ENCODE data around the gene SND1. TPM values are rescaled to one million over a fixed set of nuclear protein-coding genes. Genes with fewer than 3 reads are reported as not detected.

The SND1 gene
- total and polyA plus RNA-seq, 2 donors (not counting 1 experiment from before 2014, with no cell fraction given) = 137 to 174 TPM

DNA sequence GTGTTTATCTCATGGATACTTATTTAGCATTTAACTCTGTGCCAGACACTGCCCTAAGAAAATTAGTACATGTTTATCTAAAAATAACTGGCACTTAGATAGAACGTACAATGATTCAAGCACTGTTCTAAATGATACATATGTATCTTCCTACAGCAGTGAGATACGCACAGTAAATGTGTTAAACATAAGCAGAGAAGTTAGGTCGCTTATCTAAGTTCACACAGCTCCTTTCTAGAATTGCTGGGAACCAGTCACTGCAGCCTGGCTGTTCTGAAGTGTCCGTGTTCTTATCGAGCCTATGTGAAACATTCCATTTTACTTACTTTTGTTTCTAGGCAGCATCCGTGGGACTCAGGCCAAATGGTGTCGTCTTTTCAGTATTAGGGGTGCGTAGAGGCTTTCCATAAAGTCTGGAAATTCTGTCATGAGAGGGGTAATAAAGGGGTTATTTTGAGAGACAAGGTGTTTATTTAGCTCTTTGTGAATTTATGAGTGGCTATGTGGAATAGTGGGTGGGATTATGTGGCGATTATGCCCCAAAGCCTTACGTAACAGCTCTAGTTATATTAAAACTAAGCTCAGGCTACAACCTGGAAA is 186.9 kb downstream of the SND1 start:
- no peaks in the 10 kb centered on the region for H3K9me3 ChIP-seq (ENCODE audit: control insufficient read depth, insufficient read depth, low read depth, low read length)
- no peaks in the 10 kb centered on the region for H3K4me1 ChIP-seq (ENCODE audit: control insufficient read depth, extremely low read depth, insufficient read depth, low read length)
- no peaks in the 10 kb centered on the region for H3K36me3 ChIP-seq (ENCODE audit: control insufficient read depth, insufficient read depth, low read length)
- no peak overlapping the region for H3K9ac ChIP-seq (ENCODE audit: insufficient read depth, low read length)
- H2AFZ ChIP-seq (ENCODE audit: low read length) = no peak overlapping the region
- TF ChIP-seq EZH2 (IDR thresholded peaks at IDR 0.05; ENCODE audit: low read length, missing control alignments) = no peak
- TF ChIP-seq CTCF (conservative IDR thresholded peaks at IDR 0.05 in 1 of 2, IDR thresholded peaks at IDR 0.05 in 1 of 2; ENCODE audit: low read depth in 1 of 2, low read length in 2 of 2) = no peak
- H4K20me1 ChIP-seq (ENCODE audit: control insufficient read depth, extremely low read depth, insufficient read depth, low read length) = no peaks in the 10 kb centered on the region
- H3K27ac ChIP-seq (ENCODE audit: insufficient read depth, low read length) = no peak overlapping the region
- no peak overlapping the region for H3K4me3 ChIP-seq (replicated peaks in 1 of 4; ENCODE audit: control extremely low read depth in 1 of 4, insufficient read depth in 1 of 4, low read depth in 3 of 4, low read length in 4 of 4)
- H3K27me3 ChIP-seq (ENCODE audit: control insufficient read depth, insufficient read depth, low read length) = no peaks in the 10 kb centered on the region
- peaks cover 3% of the 10 kb centered on the region for H3K79me2 ChIP-seq (ENCODE audit: control insufficient read depth, insufficient read depth, low read length)
- H3K4me2 ChIP-seq (ENCODE audit: extremely low read depth, insufficient read depth, low read length) = no peak overlapping the region
- peak; percentile 32 to 73 for DNase-seq (ENCODE audit: low read depth in 2 of 2)

DNA sequence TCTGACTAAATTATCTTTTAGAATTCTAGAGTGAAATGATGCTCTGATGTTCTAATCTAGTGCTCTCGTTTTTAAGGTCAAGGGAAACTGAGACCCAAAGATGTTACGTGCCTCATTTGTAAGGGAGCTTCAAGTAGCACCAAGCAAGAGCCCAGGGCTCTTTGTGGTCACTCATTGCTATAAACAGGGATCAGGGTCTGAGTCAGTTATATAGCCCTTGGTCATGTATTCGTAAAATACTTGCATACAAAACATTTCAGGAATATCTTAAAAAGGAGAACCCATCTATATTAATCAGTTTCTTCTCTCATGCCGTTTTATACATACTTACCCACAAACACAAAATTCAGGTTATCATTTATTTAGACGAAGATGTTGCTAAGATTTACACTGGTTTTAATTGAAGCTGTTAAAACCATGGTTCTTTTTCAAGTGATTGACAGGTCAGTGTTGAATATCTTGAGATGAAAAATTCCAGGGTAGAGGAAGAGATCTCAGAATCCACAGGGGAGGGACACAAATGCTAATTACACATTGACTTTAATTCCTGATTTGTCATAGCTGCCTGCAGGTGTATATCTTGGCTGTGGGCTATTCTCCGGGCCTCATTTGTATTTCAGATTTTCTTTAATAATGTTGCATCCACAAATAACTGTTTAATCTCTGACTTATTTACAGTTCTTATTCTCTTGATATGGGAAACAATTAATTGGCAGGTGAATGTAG is 188.4 kb downstream of the SND1 start:
- H3K4me1 ChIP-seq (ENCODE audit: control insufficient read depth, extremely low read depth, insufficient read depth, low read length) = no peaks in the 10 kb centered on the region
- H3K27ac ChIP-seq (ENCODE audit: insufficient read depth, low read length) = no peak overlapping the region
- H3K4me2 ChIP-seq (ENCODE audit: extremely low read depth, insufficient read depth, low read length) = no peak overlapping the region
- H3K9ac ChIP-seq (ENCODE audit: insufficient read depth, low read length) = no peak overlapping the region
- no peak overlapping the region for H2AFZ ChIP-seq (ENCODE audit: low read length)
- no peak for TF ChIP-seq CTCF (conservative IDR thresholded peaks at IDR 0.05 in 1 of 2, IDR thresholded peaks at IDR 0.05 in 1 of 2; ENCODE audit: low read depth in 1 of 2, low read length in 2 of 2)
- TF ChIP-seq EZH2 (IDR thresholded peaks at IDR 0.05; ENCODE audit: low read length, missing control alignments) = no peak
- no peaks in the 10 kb centered on the region for H3K27me3 ChIP-seq (ENCODE audit: control insufficient read depth, insufficient read depth, low read length)
- no peaks in the 10 kb centered on the region for H4K20me1 ChIP-seq (ENCODE audit: control insufficient read depth, extremely low read depth, insufficient read depth, low read length)
- no peak for DNase-seq (ENCODE audit: low read depth in 2 of 2)
- no peaks in the 10 kb centered on the region for H3K9me3 ChIP-seq (ENCODE audit: control insufficient read depth, insufficient read depth, low read depth, low read length)
- H3K79me2 ChIP-seq (ENCODE audit: control insufficient read depth, insufficient read depth, low read length) = peaks cover under 1% of the 10 kb centered on the region
- no peak overlapping the region for H3K4me3 ChIP-seq (replicated peaks in 1 of 4; ENCODE audit: control extremely low read depth in 1 of 4, insufficient read depth in 1 of 4, low read depth in 3 of 4, low read length in 4 of 4)
- no peaks in the 10 kb centered on the region for H3K36me3 ChIP-seq (ENCODE audit: control insufficient read depth, insufficient read depth, low read length)

GRCh38 chr7:127844165-127844564 is 192.2 kb downstream of the SND1 start:
- no peak overlapping the region for H3K9ac ChIP-seq (ENCODE audit: insufficient read depth, low read length)
- H3K27ac ChIP-seq (ENCODE audit: insufficient read depth, low read length) = no peak overlapping the region
- no peaks in the 10 kb centered on the region for H3K4me1 ChIP-seq (ENCODE audit: control insufficient read depth, extremely low read depth, insufficient read depth, low read length)
- no peak overlapping the region for H3K4me2 ChIP-seq (ENCODE audit: extremely low read depth, insufficient read depth, low read length)
- no peaks in the 10 kb centered on the region for H3K36me3 ChIP-seq (ENCODE audit: control insufficient read depth, insufficient read depth, low read length)
- TF ChIP-seq CTCF (conservative IDR thresholded peaks at IDR 0.05 in 1 of 2, IDR thresholded peaks at IDR 0.05 in 1 of 2; ENCODE audit: low read depth in 1 of 2, low read length in 2 of 2) (no peak), EZH2 (IDR thresholded peaks at IDR 0.05; ENCODE audit: low read length, missing control alignments) (no peak)
- no peaks in the 10 kb centered on the region for H3K9me3 ChIP-seq (ENCODE audit: control insufficient read depth, insufficient read depth, low read depth, low read length)
- no peak overlapping the region for H2AFZ ChIP-seq (ENCODE audit: low read length)
- no peaks in the 10 kb centered on the region for H3K79me2 ChIP-seq (ENCODE audit: control insufficient read depth, insufficient read depth, low read length)
- no peak for DNase-seq (ENCODE audit: low read depth in 2 of 2)
- H3K4me3 ChIP-seq (replicated peaks in 1 of 4; ENCODE audit: control extremely low read depth in 1 of 4, insufficient read depth in 1 of 4, low read depth in 3 of 4, low read length in 4 of 4) = no peak overlapping the region
- H3K27me3 ChIP-seq (ENCODE audit: control insufficient read depth, insufficient read depth, low read length) = no peaks in the 10 kb centered on the region
- no peaks in the 10 kb centered on the region for H4K20me1 ChIP-seq (ENCODE audit: control insufficient read depth, extremely low read depth, insufficient read depth, low read length)
